H1 (cell line): ENCODE data around the gene USP6. TPM values are rescaled to one million over a fixed set of nuclear protein-coding genes. Genes with fewer than 3 reads are reported as not detected.

Source experiments
- ASH2L ChIP-seq: fragments of 200-600, 300-600 bp; sonication (generic); IDR thresholded peaks from one replicate; pipeline ENCODE4 v1.7.1; 2017; ENCODE audit warnings: low read length
- BACH1 ChIP-seq: IDR thresholded peaks from 2 replicates; pipeline ENCODE4 v1.6.1; 2012; ENCODE audit warnings: low read length, improper control_type of control experiment
- CEBPB ChIP-seq: IDR thresholded peaks from 2 replicates; pipeline ENCODE4 v1.6.1; 2012; ENCODE audit warnings: low read depth, low read length
- EGR1 ChIP-seq: IDR thresholded peaks from 2 replicates; pipeline ENCODE4 v1.6.1; 2011; ENCODE audit warnings: low read depth, low read length, borderline replicate concordance
- EP300 ChIP-seq, 2 experiments: IDR thresholded peaks; 1 replicate in 1 of 2; 2 replicates in 1 of 2; pipeline ENCODE4 v1.6.1; 2011 to 2012; ENCODE audit warnings: low read depth in 2 of 2, low read length in 2 of 2, mild to moderate bottlenecking in 2 of 2, borderline replicate concordance in 1 of 2, inconsistent platforms in 1 of 2, moderate library complexity in 1 of 2
- FOSL1 ChIP-seq: IDR thresholded peaks from 2 replicates; pipeline ENCODE4 v1.6.1; 2011; ENCODE audit warnings: mild to moderate bottlenecking, low read depth, low read length, moderate library complexity; ENCODE audit not compliant: insufficient read depth
- GTF2F1 ChIP-seq: IDR thresholded peaks from 2 replicates; pipeline ENCODE4 v1.6.1; 2012; ENCODE audit warnings: low read depth, low read length, improper control_type of control experiment, borderline replicate concordance
- JUND ChIP-seq: IDR thresholded peaks from 2 replicates; pipeline ENCODE4 v1.6.1; 2011; ENCODE audit warnings: mild to moderate bottlenecking, improper control_type of control experiment, low read length
- KDM5A ChIP-seq: fragments of 200-600 bp; IDR thresholded peaks from 2 replicates; pipeline ENCODE4 v1.7.1; 2012; ENCODE audit warnings: mild to moderate bottlenecking, low read length, inconsistent platforms, mixed read lengths
- NRF1 ChIP-seq: IDR thresholded peaks from 2 replicates; pipeline ENCODE4 v1.6.1; 2011; ENCODE audit warnings: mild to moderate bottlenecking, low read depth, low read length, improper control_type of control experiment
- RAD21 ChIP-seq, 2 experiments: IDR thresholded peaks in 1 of 2; conservative IDR thresholded peaks in 1 of 2; 2 replicates each; pipeline ENCODE4 v1.6.1; 2011; ENCODE audit warnings: low read depth in 2 of 2, low read length in 2 of 2, improper control_type of control experiment in 1 of 2, inconsistent platforms in 1 of 2, mild to moderate bottlenecking in 1 of 2, moderate library complexity in 1 of 2
- RNF2 ChIP-seq: fragments of 200-900, 300-1000 bp; sonication (generic); IDR thresholded peaks from 2 replicates; pipeline ENCODE4 v1.7.1; 2016; ENCODE audit warnings: borderline replicate concordance, low read depth, mild to moderate bottlenecking, antibody characterized with exemption, low read length; ENCODE audit not compliant: poor library complexity, severe bottlenecking; ENCODE audit errors: missing control alignments
- SAP30 ChIP-seq: fragments of 300-600 bp; sonication (generic); IDR thresholded peaks from 2 replicates; pipeline ENCODE4 v1.7.1; 2012; ENCODE audit warnings: low read length, moderate library complexity, mild to moderate bottlenecking, inconsistent platforms; ENCODE audit not compliant: insufficient read depth, insufficient replicate concordance
- SP1 ChIP-seq: IDR thresholded peaks from 2 replicates; pipeline ENCODE4 v1.6.1; 2011; ENCODE audit warnings: low read depth, low read length
- SP4 ChIP-seq: IDR thresholded peaks from 2 replicates; pipeline ENCODE4 v1.6.1; 2012; ENCODE audit warnings: low read length, inconsistent platforms
- TAF7 ChIP-seq: optimal IDR thresholded peaks from 2 replicates; pipeline ENCODE3; 2011; ENCODE audit warnings: low read depth, mild to moderate bottlenecking, inconsistent platforms, low read length, moderate library complexity, borderline replicate concordance
- polyA plus RNA-seq, 7 experiments: library from polyadenylated mRNA; depleted of rRNA in 3 of 7; stranded (reverse) in 5 of 7; unstranded in 2 of 7; fragments of >200 nt in 5 of 7; fragments of 200-250 nt in 2 of 7; gene quantifications; 1 replicate in 5 of 7; 2 replicates in 1 of 7; 4 replicates in 1 of 7; pipeline versions ENCODE4 v1.2.1 to v1.2.3, GENCODE V29; 2011 to 2013; ENCODE audit warnings: missing spikeins in 2 of 7, mixed read lengths in 2 of 7
- total RNA-seq: library from RNA; stranded (reverse); fragmentation: NEBNext Ultra II Directional; extraction: Animal tissue kit (Norgen Biotek cat#: 25700); gene quantifications from 2 replicates; pipeline ENCODE4 v1.2.1, GENCODE V29; 2021
- TF ChIP-seq, protein P1 (sequence below): IDR thresholded peaks from 2 replicates; pipeline ENCODE4 v1.6.1; 2011; ENCODE audit warnings: low read length, improper control_type of control experiment
- TF ChIP-seq, protein P2 (sequence below): IDR thresholded peaks from 2 replicates; pipeline ENCODE4 v1.6.1; 2012; ENCODE audit warnings: low read length, inconsistent platforms

The USP6 gene
- total and polyA plus RNA-seq, 2 of the 8 experiments (the other 6 are each of a cell fraction or from before 2014, with no cell fraction given), result 0.08 to 0.32 TPM

- TF ChIP-seq RNF2, result no peak
- TF ChIP-seq GTF2F1, result no peak
- TF ChIP-seq BACH1, result no peak
- TF ChIP-seq FOSL1, result no peak
- TF ChIP-seq NRF1, result no peak
- TF ChIP-seq EP300 (IDR thresholded peaks at IDR 0.05; ENCODE audit: borderline replicate concordance in 1 of 2, low read depth in 2 of 2, low read length in 2 of 2), result no peak
- TF ChIP-seq SAP30, result no peak
- TF ChIP-seq, protein P1, sequence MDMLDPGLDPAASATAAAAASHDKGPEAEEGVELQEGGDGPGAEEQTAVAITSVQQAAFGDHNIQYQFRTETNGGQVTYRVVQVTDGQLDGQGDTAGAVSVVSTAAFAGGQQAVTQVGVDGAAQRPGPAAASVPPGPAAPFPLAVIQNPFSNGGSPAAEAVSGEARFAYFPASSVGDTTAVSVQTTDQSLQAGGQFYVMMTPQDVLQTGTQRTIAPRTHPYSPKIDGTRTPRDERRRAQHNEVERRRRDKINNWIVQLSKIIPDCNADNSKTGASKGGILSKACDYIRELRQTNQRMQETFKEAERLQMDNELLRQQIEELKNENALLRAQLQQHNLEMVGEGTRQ, result no peak
- TF ChIP-seq SP1, result no peak
- TF ChIP-seq CEBPB, result no peak
- TF ChIP-seq JUND, result no peak
- no peak for TF ChIP-seq KDM5A
- TF ChIP-seq RAD21 (IDR thresholded peaks at IDR 0.05 in 1 of 2, conservative IDR thresholded peaks at IDR 0.05 in 1 of 2; ENCODE audit: low read depth in 2 of 2, low read length in 2 of 2), result no peak
- no peak for TF ChIP-seq TAF7
- TF ChIP-seq, protein P2, sequence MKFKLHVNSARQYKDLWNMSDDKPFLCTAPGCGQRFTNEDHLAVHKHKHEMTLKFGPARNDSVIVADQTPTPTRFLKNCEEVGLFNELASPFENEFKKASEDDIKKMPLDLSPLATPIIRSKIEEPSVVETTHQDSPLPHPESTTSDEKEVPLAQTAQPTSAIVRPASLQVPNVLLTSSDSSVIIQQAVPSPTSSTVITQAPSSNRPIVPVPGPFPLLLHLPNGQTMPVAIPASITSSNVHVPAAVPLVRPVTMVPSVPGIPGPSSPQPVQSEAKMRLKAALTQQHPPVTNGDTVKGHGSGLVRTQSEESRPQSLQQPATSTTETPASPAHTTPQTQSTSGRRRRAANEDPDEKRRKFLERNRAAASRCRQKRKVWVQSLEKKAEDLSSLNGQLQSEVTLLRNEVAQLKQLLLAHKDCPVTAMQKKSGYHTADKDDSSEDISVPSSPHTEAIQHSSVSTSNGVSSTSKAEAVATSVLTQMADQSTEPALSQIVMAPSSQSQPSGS, result no peak
- no peak for TF ChIP-seq SP4
- no peak for TF ChIP-seq EGR1
- TF ChIP-seq ASH2L, result peak; percentile 40
These were observed 37.5 kb upstream of the USP6 start, which contains the start of gene ZFP3 (continued) for GRCh38 chr17:5078106-5079028.
